Measurements from ENCODE around the gene ANTXR1. TPM values are rescaled to one million over a fixed set of nuclear protein-coding genes. Genes with fewer than 3 reads are reported as not detected.
"Not testable (repeated sequence)": the region's sequence is repeated elsewhere in the genome, so short reads cannot be mapped to it uniquely, and the experiment has no call there.

The ANTXR1 gene
- total RNA-seq, 2 experiments from 2014 or later, result not detected

DNA sequence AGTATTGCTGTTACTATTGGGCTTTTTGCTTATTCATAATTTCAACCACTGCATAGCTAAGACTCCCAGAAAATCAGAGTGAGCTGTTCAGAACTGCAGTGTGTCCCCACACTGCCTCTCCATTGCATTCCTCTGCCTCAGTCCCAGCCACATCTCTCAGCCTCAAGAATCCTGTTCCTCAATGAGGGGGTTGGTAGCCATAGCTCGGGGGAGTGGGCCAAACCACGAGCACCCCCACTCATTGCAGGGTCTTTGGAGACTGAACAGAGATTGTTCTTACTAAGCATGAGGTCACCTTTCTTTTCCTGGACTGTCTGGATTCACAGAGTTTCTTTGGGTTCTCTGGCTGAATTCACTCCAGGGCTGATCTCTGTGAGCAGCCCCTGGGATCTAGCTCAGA is 213.0 kb downstream of the ANTXR1 start:
- POLR2A ChIA-PET, result no interaction called here

DNA sequence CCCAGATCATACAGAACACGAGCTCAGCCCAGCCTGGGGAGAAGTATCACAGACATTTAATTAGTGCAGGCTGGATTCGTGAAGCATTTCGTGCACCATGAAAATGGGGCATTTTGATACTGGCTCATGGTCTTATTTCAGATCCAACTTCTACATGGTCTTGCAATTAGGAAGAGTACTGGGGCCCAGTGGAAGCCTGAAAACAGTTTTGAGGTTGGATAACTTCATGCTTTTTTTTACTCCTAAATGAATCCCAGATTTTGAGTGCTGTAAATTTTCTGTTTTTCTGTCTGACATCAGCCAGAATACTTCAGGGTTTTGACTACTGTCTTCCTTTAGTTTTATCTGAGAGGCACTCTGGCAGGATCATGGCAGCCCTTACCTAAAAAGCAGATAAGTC is 213.9 kb downstream of the ANTXR1 start:
- ChIA-PET POLR2A (no interaction called here), CTCF (no interaction called here)
- no peaks in the 10 kb centered on the region for H3K4me1 Mint-ChIP-seq (ENCODE audit: low read depth)
- H3K27me3 Mint-ChIP-seq, result peaks cover 18% of the 10 kb centered on the region
- no peaks in the 10 kb centered on the region for H3K9me3 Mint-ChIP-seq
- no peak for DNase-seq
- H3K4me3 Mint-ChIP-seq, result no peak overlapping the region
- no peak overlapping the region for H3K27ac Mint-ChIP-seq
- H3K36me3 Mint-ChIP-seq, result no peaks in the 10 kb centered on the region
- intact Hi-C loops (cut with micrococcal nuclease), result no loop called here

More for the DNA sequence above, 213.0 kb downstream of the ANTXR1 start:
- Mint-ChIP-seq H3K4me3 (no peak overlapping the region), H3K27ac (no peak overlapping the region), H3K36me3 (no peaks in the 10 kb centered on the region), H3K9me3 (no peaks in the 10 kb centered on the region), H3K27me3 (peaks cover 11% of the 10 kb centered on the region), H3K4me1 (ENCODE audit: low read depth) (no peaks in the 10 kb centered on the region)
- no peak for DNase-seq
- intact Hi-C loops (cut with micrococcal nuclease), result no loop called here
- CTCF ChIA-PET, result interaction anchor here (1.2 kb wide), 1 partner anchor 98 kb away, joined by 3 read pairs; no protein-coding TSS in a partner anchor

DNA sequence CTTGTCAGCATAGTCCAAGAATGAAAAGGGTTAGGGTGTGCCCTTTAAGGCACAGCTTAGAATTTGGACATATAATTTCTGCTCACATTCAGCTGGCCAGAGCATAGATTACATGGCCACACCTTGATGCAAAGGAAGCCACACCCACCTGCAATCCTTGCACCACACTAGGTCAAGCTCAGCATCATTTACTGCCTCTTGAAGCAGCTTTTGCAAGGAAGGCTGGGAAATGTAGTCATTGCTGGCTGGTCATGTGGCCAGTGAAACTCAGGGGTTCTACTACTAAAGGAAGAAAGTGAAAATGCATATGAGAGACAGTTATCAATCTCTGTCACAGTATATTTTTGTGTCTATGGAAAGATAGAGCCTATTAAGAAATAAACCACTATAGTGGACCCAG is 214.7 kb downstream of the ANTXR1 start:
- Mint-ChIP-seq H3K36me3 (no peaks in the 10 kb centered on the region), H3K27me3 (peaks cover 17% of the 10 kb centered on the region), H3K27ac (no peak overlapping the region), H3K4me1 (ENCODE audit: low read depth) (no peaks in the 10 kb centered on the region), H3K9me3 (no peaks in the 10 kb centered on the region), H3K4me3 (no peak overlapping the region)
- no peak for DNase-seq
- intact Hi-C loops (cut with micrococcal nuclease), result no loop called here
- POLR2A ChIA-PET, result interaction anchor here (0.6 kb wide), 1 partner anchor 266 kb away, joined by 3 read pairs; no protein-coding TSS in a partner anchor
- CTCF ChIA-PET, result no interaction called here

DNA sequence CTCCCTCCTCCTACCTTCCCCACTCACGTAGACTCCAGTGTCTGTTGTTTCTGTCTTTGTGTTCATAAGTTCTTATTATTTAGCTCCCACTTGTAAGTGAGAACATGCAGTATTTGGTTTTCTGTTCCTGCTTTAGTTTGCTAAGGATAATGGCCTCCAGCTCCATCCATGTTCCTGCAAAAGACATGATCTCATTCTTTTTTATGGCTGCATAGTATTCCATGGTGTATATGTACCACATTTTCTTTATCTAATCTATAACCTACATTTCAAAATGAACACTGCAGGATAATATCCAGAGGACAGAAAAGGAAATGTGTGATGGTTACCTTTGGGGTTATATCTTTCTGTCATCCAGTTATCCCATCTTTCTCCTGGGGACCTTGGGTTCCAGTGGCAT is 218.0 kb downstream of the ANTXR1 start:
- intact Hi-C loops (cut with micrococcal nuclease); H3K36me3 Mint-ChIP-seq; H3K27ac Mint-ChIP-seq; CTCF ChIA-PET; DNase-seq; H3K4me1 Mint-ChIP-seq (ENCODE audit: low read depth); H3K4me3 Mint-ChIP-seq; H3K9me3 Mint-ChIP-seq: not testable (repeated sequence)
- POLR2A ChIA-PET, result interaction anchor here (0.6 kb wide), 1 partner anchor 66 kb away, joined by 3 read pairs; no protein-coding TSS in a partner anchor
- H3K27me3 Mint-ChIP-seq, result peaks cover 13% of the 10 kb centered on the region

DNA sequence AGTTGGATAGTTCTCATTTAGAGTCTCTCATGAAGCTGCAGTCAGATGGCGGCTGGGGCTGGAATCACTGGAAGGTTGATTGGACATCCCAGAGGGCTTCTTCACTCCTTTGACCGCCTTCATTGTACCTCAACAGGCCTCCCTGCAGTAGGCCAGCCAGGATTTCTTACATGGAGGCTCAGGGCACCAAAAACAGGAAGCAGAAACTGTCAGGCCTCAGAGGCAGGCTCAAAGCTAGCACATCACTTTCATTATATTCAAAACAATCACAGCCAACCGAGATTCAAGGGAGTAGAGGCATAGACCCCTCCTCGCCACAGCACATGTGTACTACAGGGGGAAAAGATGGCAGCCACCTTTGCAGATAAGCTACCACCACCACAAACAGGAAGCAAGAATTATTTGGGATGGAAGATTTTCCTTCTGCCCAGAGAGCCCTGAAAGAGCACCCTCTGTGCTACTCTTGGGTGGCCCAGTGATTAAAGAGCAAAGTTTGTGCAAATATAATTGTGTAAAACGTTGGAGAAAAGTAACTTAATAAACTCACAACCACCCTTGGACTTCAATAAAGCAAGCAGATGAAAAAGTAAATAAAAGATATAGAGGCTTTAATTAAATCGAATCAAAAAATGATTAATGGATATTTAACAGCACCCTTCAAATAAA is 218.8 kb downstream of the ANTXR1 start:
- Mint-ChIP-seq H3K4me3 (no peak overlapping the region), H3K27me3 (peaks cover 13% of the 10 kb centered on the region), H3K36me3 (no peaks in the 10 kb centered on the region), H3K9me3 (no peaks in the 10 kb centered on the region), H3K4me1 (ENCODE audit: low read depth) (no peaks in the 10 kb centered on the region), H3K27ac (no peak overlapping the region)
- POLR2A ChIA-PET, result interaction anchor here (0.6 kb wide), 1 partner anchor 65 kb away, joined by 3 read pairs; no protein-coding TSS in a partner anchor
- DNase-seq, result no peak
- CTCF ChIA-PET, result no interaction called here
- intact Hi-C loops (cut with micrococcal nuclease), result no loop called here

DNA sequence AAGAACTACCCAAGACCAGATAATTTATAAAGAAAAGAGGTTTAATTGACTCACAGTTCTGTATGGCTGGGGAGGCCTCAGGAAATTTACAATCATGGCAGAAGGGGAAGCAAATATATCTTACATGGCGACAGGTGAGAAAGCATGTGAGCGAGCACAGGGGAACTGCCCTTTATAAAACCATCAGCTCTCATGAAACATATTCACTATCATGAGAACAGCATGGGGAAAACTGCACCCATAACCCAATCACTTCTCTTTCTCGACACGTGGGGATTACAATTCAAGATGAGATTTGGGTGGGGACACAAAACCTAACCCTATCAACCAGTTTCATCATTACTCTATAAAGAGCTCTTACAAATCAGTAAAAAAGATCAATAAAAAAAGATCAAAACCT is 222.9 kb downstream of the ANTXR1 start:
- CTCF ChIA-PET; H3K27ac Mint-ChIP-seq; H3K9me3 Mint-ChIP-seq; POLR2A ChIA-PET; DNase-seq; H3K4me3 Mint-ChIP-seq; H3K36me3 Mint-ChIP-seq; intact Hi-C loops (cut with micrococcal nuclease); H3K4me1 Mint-ChIP-seq (ENCODE audit: low read depth): not testable (repeated sequence)
- peaks cover 16% of the 10 kb centered on the region for H3K27me3 Mint-ChIP-seq

DNA sequence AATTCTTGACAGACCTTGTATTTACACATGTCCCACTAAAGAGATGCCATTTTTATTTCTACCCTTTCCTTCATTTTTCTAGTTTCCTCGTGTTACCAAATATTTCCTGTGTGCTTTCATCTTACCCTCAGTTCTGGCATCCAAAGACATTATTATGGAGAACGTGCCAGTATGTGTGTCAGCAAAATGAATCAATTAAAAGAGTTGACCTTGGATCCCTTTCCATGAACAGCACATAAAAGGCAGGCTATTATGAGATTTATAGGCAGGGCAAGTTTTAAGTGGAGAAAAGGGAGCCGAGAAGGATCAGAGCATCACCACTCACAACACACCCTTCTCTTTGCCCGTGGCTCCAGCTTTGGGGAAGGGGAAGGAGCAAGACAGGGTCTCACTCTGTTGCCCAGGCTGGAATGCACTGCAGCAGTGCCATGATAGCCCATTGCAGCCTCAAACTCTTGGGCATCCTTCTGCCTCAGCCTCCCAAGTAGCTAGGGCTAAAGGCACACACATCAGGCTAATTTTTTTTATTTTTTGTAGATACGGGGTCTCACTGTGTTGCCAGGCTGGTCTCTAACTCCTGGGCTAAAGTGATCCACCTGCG is 224.2 kb downstream of the ANTXR1 start:
- POLR2A ChIA-PET, result interaction anchor here (0.6 kb wide), 1 partner anchor 186 kb away, joined by 4 read pairs; no protein-coding TSS in a partner anchor
- Mint-ChIP-seq H3K36me3 (no peaks in the 10 kb centered on the region), H3K4me3 (no peak overlapping the region), H3K9me3 (no peaks in the 10 kb centered on the region), H3K4me1 (ENCODE audit: low read depth) (no peaks in the 10 kb centered on the region), H3K27ac (no peak overlapping the region), H3K27me3 (peaks cover 8% of the 10 kb centered on the region)
- no peak for DNase-seq
- intact Hi-C loops (cut with micrococcal nuclease), result no loop called here
- CTCF ChIA-PET, result no interaction called here

DNA sequence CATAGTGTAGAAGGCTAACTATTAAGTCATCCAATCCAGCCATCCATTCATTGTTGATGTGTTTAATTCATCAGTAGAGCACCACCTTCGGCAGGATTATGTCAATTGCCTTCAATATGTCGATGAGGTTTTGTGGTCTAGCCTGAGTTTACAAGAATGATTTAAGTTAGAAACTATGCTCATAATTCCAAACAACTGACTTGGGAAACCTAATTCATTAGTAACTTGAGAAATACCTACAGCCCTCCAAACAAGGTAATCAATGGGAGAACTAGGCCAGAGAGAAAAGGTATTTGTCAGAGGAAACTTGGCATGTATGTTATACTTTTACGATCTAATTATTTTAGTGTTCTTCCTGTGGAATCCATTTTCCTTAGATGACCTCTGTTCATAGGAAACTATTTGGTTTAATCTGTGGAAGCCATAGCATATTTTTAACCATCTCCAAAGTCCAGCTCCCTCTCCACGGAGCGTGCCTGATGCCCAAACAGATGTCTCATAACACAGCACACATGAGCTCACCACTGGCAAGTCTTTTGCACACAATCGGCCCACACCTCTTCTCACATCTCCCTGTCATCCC is 225.6 kb downstream of the ANTXR1 start:
- H3K9me3 Mint-ChIP-seq, result no peaks in the 10 kb centered on the region
- H3K27me3 Mint-ChIP-seq, result peaks cover 8% of the 10 kb centered on the region
- no peaks in the 10 kb centered on the region for H3K36me3 Mint-ChIP-seq
- ChIA-PET POLR2A (no interaction called here), CTCF (no interaction called here)
- H3K4me3 Mint-ChIP-seq, result no peak overlapping the region
- H3K4me1 Mint-ChIP-seq (ENCODE audit: low read depth), result no peaks in the 10 kb centered on the region
- no peak overlapping the region for H3K27ac Mint-ChIP-seq
- no peak for DNase-seq
- intact Hi-C loops (cut with micrococcal nuclease), result no loop called here

DNA sequence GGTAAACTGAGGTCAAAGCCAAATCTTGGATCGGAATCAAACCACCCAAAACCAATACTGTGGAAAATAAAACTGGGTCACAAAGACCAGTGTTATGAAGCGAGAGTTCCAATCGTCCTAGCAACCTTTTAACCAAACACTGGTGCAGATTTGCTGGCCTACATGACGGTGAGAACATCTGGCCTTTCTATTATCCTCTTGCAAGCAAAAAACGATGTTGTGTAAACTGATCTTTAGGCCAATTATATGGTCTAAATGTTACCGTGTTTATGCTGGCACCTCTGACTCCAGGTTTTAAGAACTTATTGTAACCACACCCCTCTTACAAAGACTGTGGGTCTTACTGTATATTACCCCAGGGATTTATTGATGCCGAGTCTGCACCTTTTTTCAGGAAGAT is 228.1 kb downstream of the ANTXR1 start:
- Mint-ChIP-seq H3K36me3 (no peaks in the 10 kb centered on the region), H3K4me3 (no peak overlapping the region), H3K9me3 (no peaks in the 10 kb centered on the region), H3K27me3 (peaks cover 10% of the 10 kb centered on the region), H3K27ac (no peak overlapping the region), H3K4me1 (ENCODE audit: low read depth) (no peaks in the 10 kb centered on the region)
- ChIA-PET CTCF (no interaction called here), POLR2A (no interaction called here)
- intact Hi-C loops (cut with micrococcal nuclease), result no loop called here
- DNase-seq, result no peak

DNA sequence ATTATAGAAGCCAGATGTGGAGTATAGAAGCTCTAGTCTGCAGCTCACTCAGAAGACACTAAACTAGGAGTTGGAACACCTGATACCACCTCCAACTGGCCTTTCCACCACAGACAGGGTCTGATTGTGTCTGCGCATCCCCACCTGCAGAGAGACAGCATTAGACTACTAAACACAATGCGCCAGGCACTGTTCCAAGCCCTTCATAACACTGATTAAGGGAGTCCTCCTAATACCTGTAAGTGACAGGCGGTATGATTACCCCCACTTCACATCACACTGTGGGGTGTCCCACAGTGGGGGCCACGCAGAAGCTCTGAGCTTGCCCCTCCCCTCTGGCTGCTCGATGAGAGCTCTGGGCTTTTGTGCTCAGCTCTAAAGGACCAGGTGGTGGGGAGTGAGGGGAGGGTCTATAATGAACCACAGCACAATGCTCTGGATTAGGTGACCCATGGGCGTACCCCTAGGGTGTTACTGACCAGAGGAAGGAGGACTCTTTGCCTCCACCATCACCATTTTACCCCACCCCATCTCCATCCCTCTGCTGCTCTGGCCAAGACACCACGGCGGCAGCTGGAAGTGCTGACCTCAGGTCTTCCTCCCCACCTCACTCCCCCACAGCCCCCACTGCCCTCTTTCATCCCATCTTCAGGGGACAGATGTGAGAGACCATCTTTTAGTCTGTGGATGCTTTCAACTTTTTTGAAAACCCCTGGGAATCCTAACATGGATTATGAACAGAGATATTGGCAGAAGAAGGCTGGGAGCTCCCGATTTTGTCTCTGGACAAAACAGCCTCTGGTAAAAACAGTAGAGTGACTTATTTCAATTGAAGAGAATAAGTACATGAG is 228.9 kb downstream of the ANTXR1 start:
- H3K27ac Mint-ChIP-seq, result no peak overlapping the region
- intact Hi-C loops (cut with micrococcal nuclease), result no loop called here
- CTCF ChIA-PET, result no interaction called here

DNA sequence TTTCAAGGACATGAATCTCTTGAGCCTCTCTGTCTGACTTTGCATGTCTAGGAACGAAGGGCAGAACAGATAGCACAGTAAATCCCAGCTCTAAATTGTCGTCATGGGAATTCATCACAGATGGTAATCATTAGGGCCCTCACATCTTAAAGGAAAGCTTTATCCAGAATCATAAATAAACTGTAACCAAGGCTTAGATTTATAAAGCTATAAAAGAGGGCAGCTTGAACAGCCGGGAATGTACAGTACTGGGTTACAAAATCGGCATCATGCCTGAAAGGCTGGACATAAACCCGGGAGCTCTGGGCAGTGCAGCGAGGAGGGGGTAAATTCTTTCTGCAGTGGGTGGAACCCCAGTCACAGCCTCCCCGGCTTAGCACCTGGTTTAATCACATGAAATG is 229.7 kb downstream of the ANTXR1 start:
- no peaks in the 10 kb centered on the region for H3K36me3 Mint-ChIP-seq
- CTCF ChIA-PET, result no interaction called here
- DNase-seq, result no peak
- peaks cover 15% of the 10 kb centered on the region for H3K27me3 Mint-ChIP-seq
- H3K27ac Mint-ChIP-seq, result no peak overlapping the region
- no peaks in the 10 kb centered on the region for H3K9me3 Mint-ChIP-seq
- no peak overlapping the region for H3K4me3 Mint-ChIP-seq
- intact Hi-C loops (cut with micrococcal nuclease), result no loop called here
- H3K4me1 Mint-ChIP-seq (ENCODE audit: low read depth), result no peaks in the 10 kb centered on the region
- POLR2A ChIA-PET, result no interaction called here

More for the DNA sequence above, 228.9 kb downstream of the ANTXR1 start:
- H3K27me3 Mint-ChIP-seq, result peaks cover 10% of the 10 kb centered on the region
- no peaks in the 10 kb centered on the region for H3K4me1 Mint-ChIP-seq (ENCODE audit: low read depth)
- H3K36me3 Mint-ChIP-seq, result no peaks in the 10 kb centered on the region
- DNase-seq, result no peak
- H3K9me3 Mint-ChIP-seq, result no peaks in the 10 kb centered on the region
- POLR2A ChIA-PET, result no interaction called here
- no peak overlapping the region for H3K4me3 Mint-ChIP-seq

DNA sequence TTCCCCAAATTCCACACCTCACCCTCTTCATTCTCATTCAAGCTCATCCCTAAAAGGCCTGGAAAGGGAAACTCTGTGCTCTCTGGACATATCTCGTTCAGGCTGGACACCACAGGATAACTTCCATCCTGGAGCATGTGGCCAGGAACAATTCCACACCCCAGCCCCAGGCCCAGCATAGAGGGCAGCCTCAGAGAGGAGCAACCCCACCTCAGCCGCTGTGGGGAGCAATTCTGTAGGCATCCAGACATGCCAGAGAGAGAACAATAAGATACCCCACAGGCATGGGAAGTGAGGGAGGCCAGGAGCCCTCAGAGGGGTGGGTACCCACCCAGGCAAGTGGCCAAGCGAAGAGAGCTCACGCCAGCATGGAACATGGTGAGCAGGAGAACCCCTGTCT is 230.7 kb downstream of the ANTXR1 start:
- no peak for DNase-seq
- Mint-ChIP-seq H3K4me3 (no peak overlapping the region), H3K27ac (no peak overlapping the region), H3K4me1 (ENCODE audit: low read depth) (no peaks in the 10 kb centered on the region), H3K9me3 (no peaks in the 10 kb centered on the region), H3K27me3 (peaks cover 17% of the 10 kb centered on the region), H3K36me3 (no peaks in the 10 kb centered on the region)
- ChIA-PET CTCF (no interaction called here), POLR2A (no interaction called here)
- intact Hi-C loops (cut with micrococcal nuclease), result no loop called here

Measured in activated CD4-positive, alpha-beta memory T cell treated with anti-CD3 and anti-CD28 coated beads for 36 hours (primary cell).